LoVo (cell line): ENCODE measurements around the gene IRX2.

Source experiments
- DNase-seq: peaks from one replicate; pipeline ENCODE4 v3.0.0-alpha.2; 2016; ENCODE audit warnings: low spot score

IRX2 gene

GRCh38 chr5:2751592-2752021 lies at the start of gene IRX2:
IRX2 (minus strand) TSS chr5:2751677; CDS start chr5:2751413, 264 bp downstream.
- no peak for DNase-seq

- no peak for DNase-seq
Observed at GRCh38 chr5:2800035-2800434, 48.6 kb upstream of the IRX2 start.

- DNase-seq = no peak
Observed at GRCh38 chr5:2797981-2798380, 46.5 kb upstream of the IRX2 start.

- DNase-seq = no peak
Observed at GRCh38 chr5:2797160-2797559, 45.7 kb upstream of the IRX2 start.

- no peak for DNase-seq
Observed at GRCh38 chr5:2783223-2783622, 31.7 kb upstream of the IRX2 start.

- DNase-seq = no peak
Observed at GRCh38 chr5:2782658-2783057, 31.2 kb upstream of the IRX2 start.

GRCh38 chr5:2780421-2781171 lies 29.1 kb upstream of the IRX2 start:
- no peak for DNase-seq

GRCh38 chr5:2779459-2779858 lies 28.0 kb upstream of the IRX2 start:
- no peak for DNase-seq

- DNase-seq = no peak
Observed at GRCh38 chr5:2776337-2777302, 25.1 kb upstream of the IRX2 start.

- DNase-seq = no peak
Observed at GRCh38 chr5:2773327-2773726, 21.9 kb upstream of the IRX2 start.

- DNase-seq = no peak
Observed at GRCh38 chr5:2767089-2767488, 15.6 kb upstream of the IRX2 start.

GRCh38 chr5:2764581-2764980 lies 13.1 kb upstream of the IRX2 start:
- DNase-seq = no peak

GRCh38 chr5:2763533-2763794 lies 12.0 kb upstream of the IRX2 start:
- no peak for DNase-seq

- DNase-seq = no peak
Observed at GRCh38 chr5:2762744-2763532, 11.5 kb upstream of the IRX2 start.

GRCh38 chr5:2761921-2762488 lies 10.5 kb upstream of the IRX2 start:
- no peak for DNase-seq

GRCh38 chr5:2759696-2760461 lies 8.4 kb upstream of the IRX2 start:
- DNase-seq = no peak

- DNase-seq = no peak
Observed at GRCh38 chr5:2759091-2759490, 7.6 kb upstream of the IRX2 start.

- DNase-seq = no peak
Observed at GRCh38 chr5:2758632-2759031, 7.2 kb upstream of the IRX2 start.

- DNase-seq = no peak
Observed at GRCh38 chr5:2757563-2758351, 6.3 kb upstream of the IRX2 start.
